IMR-90 (cell line): ENCODE measurements around the gene CD86. TPM values are rescaled to one million over a fixed set of nuclear protein-coding genes. Genes with fewer than 3 reads are reported as not detected.

Experiments used
- ATAC-seq: fragments of 200-7000 bp; cut with Tn5 transposase; 2 replicates; pipeline ENCODE4 v1.9.1; 2020; ENCODE audit warnings: low read depth, mild to moderate bottlenecking, moderate library complexity
- BruUV-seq: library from RNA; stranded (reverse); fragments of 400-500 nt; replicated peaks from 2 replicates; lab custom pipeline; 2021; lab: Mats Ljungman, UMichigan
- CTCF ChIA-PET: fragments of 300-600 bp; formaldehyde crosslinking; extraction: SDS; loops from one replicate; lab custom pipeline; 2021; ENCODE audit warnings: antibody characterized with exemption; lab: Yijun Ruan, JAX
- POLR2A ChIA-PET: fragments of 300-600 bp; sonication (Branson Sonifier 250); formaldehyde crosslinking; loops from one replicate; lab custom pipeline; 2022; ENCODE audit warnings: antibody characterized with exemption; ENCODE audit not compliant: unreplicated experiment; lab: Charles Lee
- DNase-seq: peaks from one replicate; pipeline ENCODE4 v3.0.0; 2013
- H2AFZ ChIP-seq: replicated peaks from 2 replicates; pipeline ENCODE3; 2013; ENCODE audit warnings: low read length, mild to moderate bottlenecking; ENCODE audit not compliant: poor library complexity
- H2AK5ac ChIP-seq: 2 replicates; pipeline ENCODE4 v1.6.1; 2013; ENCODE audit warnings: low read depth, low read length, inconsistent platforms
- H2AK9ac ChIP-seq: replicated peaks from 2 replicates; pipeline ENCODE3; 2013; ENCODE audit warnings: mild to moderate bottlenecking, low read depth, low read length, moderate library complexity; ENCODE audit not compliant: poor library complexity
- H2BK120ac ChIP-seq: 2 replicates; pipeline ENCODE4 v1.6.1; 2013; ENCODE audit warnings: low read depth, low read length, inconsistent platforms
- H2BK15ac ChIP-seq: 3 replicates; pipeline ENCODE4 v1.6.1; 2013; ENCODE audit warnings: low read depth, low read length, inconsistent platforms
- H2BK20ac ChIP-seq: 2 replicates; pipeline ENCODE4 v1.6.1; 2013; ENCODE audit warnings: low read depth, mild to moderate bottlenecking, inconsistent platforms, low read length, moderate library complexity
- H2BK5ac ChIP-seq: 2 replicates; pipeline ENCODE4 v1.6.1; 2013; ENCODE audit warnings: mild to moderate bottlenecking, low read depth, low read length, inconsistent platforms; ENCODE audit not compliant: poor library complexity, severe bottlenecking
- H3K14ac ChIP-seq: replicated peaks from 2 replicates; pipeline ENCODE4 v1.6.1; 2013; ENCODE audit warnings: low read depth, low read length, inconsistent platforms
- H3K18ac ChIP-seq: 2 replicates; pipeline ENCODE4 v1.6.1; 2013; ENCODE audit warnings: low read depth, low read length, control low read depth
- H3K23ac ChIP-seq: 2 replicates; pipeline ENCODE4 v1.6.1; 2013; ENCODE audit warnings: low read depth, low read length, inconsistent platforms
- H3K27ac ChIP-seq: 2 replicates; pipeline ENCODE4 v1.5.1; 2013; ENCODE audit warnings: mild to moderate bottlenecking, control low read depth, low read length; ENCODE audit not compliant: insufficient read depth
- H3K27me3 ChIP-seq: 2 replicates; pipeline ENCODE4 v1.6.1; 2013; ENCODE audit warnings: low read length; ENCODE audit not compliant: control insufficient read depth, insufficient read depth
- H3K36me3 ChIP-seq: 2 replicates; pipeline ENCODE4 v1.6.1; 2013; ENCODE audit warnings: low read length, mixed read lengths; ENCODE audit not compliant: control insufficient read depth, insufficient read depth
- H3K4ac ChIP-seq: 2 replicates; pipeline ENCODE4 v1.6.1; 2013; ENCODE audit warnings: low read depth, low read length, inconsistent platforms
- H3K4me1 ChIP-seq: 2 replicates; pipeline ENCODE4 v1.6.1; 2013; ENCODE audit warnings: low read length, mixed read lengths; ENCODE audit not compliant: control insufficient read depth, insufficient read depth
- H3K4me2 ChIP-seq: 2 replicates; pipeline ENCODE4 v1.6.1; 2013; ENCODE audit warnings: low read depth, mild to moderate bottlenecking, control low read depth, low read length, moderate library complexity
- H3K4me3 ChIP-seq: 2 replicates; pipeline ENCODE4 v1.5.1; 2013; ENCODE audit warnings: low read depth, mild to moderate bottlenecking, control low read depth, low read length, moderate library complexity; ENCODE audit not compliant: insufficient read depth
- H3K56ac ChIP-seq: 2 replicates; pipeline ENCODE4 v1.6.1; 2013; ENCODE audit warnings: low read length, inconsistent platforms; ENCODE audit not compliant: insufficient read depth; ENCODE audit errors: extremely low read depth
- H3K79me1 ChIP-seq, 2 experiments: 2 replicates each; pipeline ENCODE4 v1.6.1; 2013; ENCODE audit warnings: low read length in 2 of 2, inconsistent platforms in 1 of 2, low read depth in 1 of 2
- H3K9ac ChIP-seq: 2 replicates; pipeline ENCODE4 v1.6.1; 2013; ENCODE audit warnings: low read depth, low read length, control low read depth
- H3K9me1 ChIP-seq: 2 replicates; pipeline ENCODE4 v1.6.1; 2013; ENCODE audit warnings: low read length, inconsistent platforms; ENCODE audit not compliant: insufficient read depth
- H3K9me3 ChIP-seq: 2 replicates; pipeline ENCODE4 v1.6.1; 2013; ENCODE audit warnings: low read length; ENCODE audit not compliant: control insufficient read depth, insufficient read depth
- H4K20me1 ChIP-seq: 2 replicates; pipeline ENCODE4 v1.6.1; 2013; ENCODE audit warnings: low read length, inconsistent platforms; ENCODE audit not compliant: insufficient read depth
- H4K5ac ChIP-seq: 2 replicates; pipeline ENCODE4 v1.6.1; 2013; ENCODE audit warnings: mild to moderate bottlenecking, low read depth, low read length, control low read depth
- H4K8ac ChIP-seq, 2 experiments: 2 replicates each; pipeline ENCODE4 v1.6.1; 2013; ENCODE audit warnings: low read depth in 2 of 2, low read length in 2 of 2, control low read depth in 1 of 2, inconsistent platforms in 1 of 2
- H4K91ac ChIP-seq: 2 replicates; pipeline ENCODE4 v1.6.1; 2013; ENCODE audit warnings: low read depth, low read length, inconsistent platforms; ENCODE audit not compliant: insufficient read depth
- BHLHE40 ChIP-seq: fragments of 150-350 bp; IDR thresholded peaks from 2 replicates; pipeline ENCODE4 v1.6.1; 2016; ENCODE audit warnings: mild to moderate bottlenecking, low read depth, low read length
- CEBPB ChIP-seq: IDR thresholded peaks from 2 replicates; pipeline ENCODE4 v1.6.1; 2012; ENCODE audit warnings: low read depth, low read length, improper control_type of control experiment
- CHD1 ChIP-seq: IDR thresholded peaks from 2 replicates; pipeline ENCODE4 v1.6.1; 2012; ENCODE audit warnings: low read depth, low read length, improper control_type of control experiment
- CTCF ChIP-seq: conservative IDR thresholded peaks from 2 replicates; pipeline ENCODE4 v1.5.1; 2012; ENCODE audit warnings: mild to moderate bottlenecking, low read depth, low read length, improper control_type of control experiment
- ELK1 ChIP-seq: fragments of 150-350 bp; IDR thresholded peaks from 2 replicates; pipeline ENCODE4 v1.6.1; 2016; ENCODE audit warnings: low read depth, mild to moderate bottlenecking, low read length, moderate library complexity, borderline replicate concordance
- FOS ChIP-seq: fragments of 150-350 bp; IDR thresholded peaks from 2 replicates; pipeline ENCODE4 v1.6.1; 2016; ENCODE audit warnings: low read depth, low read length
- MAFK ChIP-seq: IDR thresholded peaks from 2 replicates; pipeline ENCODE4 v1.6.1; 2012; ENCODE audit warnings: low read depth, low read length, improper control_type of control experiment
- MAZ ChIP-seq: IDR thresholded peaks from 2 replicates; pipeline ENCODE4 v1.6.1; 2012; ENCODE audit warnings: low read depth, mild to moderate bottlenecking, low read length, improper control_type of control experiment, moderate library complexity, borderline replicate concordance
- MXI1 ChIP-seq: IDR thresholded peaks from 2 replicates; pipeline ENCODE4 v1.6.1; 2012; ENCODE audit warnings: low read depth, mild to moderate bottlenecking, low read length, moderate library complexity, borderline replicate concordance
- NFE2L2 ChIP-seq: fragments of 150-350 bp; IDR thresholded peaks from 2 replicates; pipeline ENCODE4 v1.6.1; 2016; ENCODE audit warnings: low read depth, mild to moderate bottlenecking, low read length
- POLR2A ChIP-seq: IDR thresholded peaks from 2 replicates; pipeline ENCODE4 v1.6.1; 2012; ENCODE audit warnings: mild to moderate bottlenecking, low read depth, low read length
- RAD21 ChIP-seq: IDR thresholded peaks from 2 replicates; pipeline ENCODE4 v1.6.1; 2012; ENCODE audit warnings: low read length, improper control_type of control experiment
- RCOR1 ChIP-seq: IDR thresholded peaks from 2 replicates; pipeline ENCODE4 v1.6.1; 2012; ENCODE audit warnings: mild to moderate bottlenecking, low read length, improper control_type of control experiment; ENCODE audit not compliant: insufficient replicate concordance
- RFX5 ChIP-seq: IDR thresholded peaks from 2 replicates; pipeline ENCODE4 v1.8.0; 2012; ENCODE audit warnings: low read depth, mild to moderate bottlenecking, low read length, moderate library complexity
- SMC3 ChIP-seq: fragments of 150-350 bp; IDR thresholded peaks from 2 replicates; pipeline ENCODE4 v1.6.1; 2016; ENCODE audit warnings: low read depth, mild to moderate bottlenecking, antibody characterized with exemption, low read length, moderate library complexity
- USF2 ChIP-seq: fragments of 150-350 bp; IDR thresholded peaks from 2 replicates; pipeline ENCODE4 v1.6.1; 2017; ENCODE audit warnings: mild to moderate bottlenecking, antibody characterized with exemption, low read length, low read depth
- WGBS, 2 experiments: methylation state at CpG; one replicate each; pipeline versions ENCODE4 v1.1.5 to v1.1.7; 2013; ENCODE audit warnings: missing lambda C conversion rate in 2 of 2; ENCODE audit not compliant: insufficient read length in 1 of 2; ENCODE audit errors: extremely low coverage in 2 of 2; 5-methylcytosine and 5-hydroxymethylcytosine counted together
- dilution Hi-C: fragments of 300-500 bp; cut with HindIII; formaldehyde crosslinking; loops from one replicate; pipeline ENCODE4 v1.14.3; 2018; ENCODE audit warnings: low sequenced_read_pairs; ENCODE audit not compliant: unreplicated experiment
- in situ Hi-C: fragments of 300-500 bp; cut with MboI; formaldehyde crosslinking; loops from 3 replicates; pipeline ENCODE4 v1.14.3; 2019; ENCODE audit warnings: low sequenced_read_pairs, inconsistent platforms, mixed read lengths
- intact Hi-C: fragments of 100-400 bp; cut with micrococcal nuclease; formaldehyde crosslinking; loops from 2 replicates; pipeline ENCODE4 v1.10.0; 2022
- polyA plus RNA-seq, 3 experiments: library from polyadenylated mRNA; depleted of rRNA; stranded (reverse); fragments of >200 nt; gene quantifications; 2 replicates each; pipeline ENCODE4 v1.2.3, GENCODE V29; 2012; ENCODE audit warnings: low replicate concordance in 1 of 3
- total RNA-seq: library from RNA; depleted of rRNA; stranded (reverse); fragments of >200 nt; gene quantifications from 2 replicates; pipeline ENCODE4 v1.2.3, GENCODE V29; 2012

Gene CD86
- total and polyA plus RNA-seq, 2 of the 4 experiments (the other 2 are of a cell fraction), result not detected

DNA sequence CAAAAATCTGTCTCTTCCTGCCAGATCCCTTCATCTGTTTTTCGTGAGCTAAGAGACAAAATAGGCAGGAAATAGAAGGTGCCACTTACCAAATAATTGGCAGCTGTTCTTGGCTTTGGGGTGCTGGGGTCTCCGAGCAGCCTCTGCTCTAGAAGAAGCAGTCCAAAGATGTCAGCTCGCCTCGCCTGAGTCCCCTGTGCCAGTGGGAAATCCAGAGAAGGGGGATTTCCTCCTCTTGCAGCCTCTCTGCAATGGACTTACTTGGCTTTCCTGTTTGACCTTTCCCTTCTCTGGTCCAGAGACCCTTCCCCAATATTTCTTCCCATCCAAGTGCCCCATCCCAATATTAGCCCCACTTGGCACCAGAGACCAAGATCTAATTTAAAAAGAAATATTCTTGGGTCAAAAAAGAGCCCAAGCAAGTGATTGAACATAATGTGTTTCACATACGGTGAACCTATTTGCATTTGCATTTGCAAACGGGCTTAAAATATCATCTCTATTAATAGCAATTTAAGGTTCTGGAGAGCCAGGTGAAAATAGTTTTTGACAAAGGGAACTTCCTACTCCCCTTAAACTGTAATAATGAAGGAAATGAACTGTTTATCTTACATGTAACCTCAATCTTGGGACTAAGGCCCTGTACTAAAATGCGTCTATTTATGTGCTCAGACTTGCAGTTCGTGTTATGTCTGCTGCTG lies 23.2 kb downstream of the CD86 start:
- dilution Hi-C loops, result no loop called here
- DNase-seq, result no peak
- POLR2A ChIA-PET, result no interaction called here

More for the DNA sequence above, 23.2 kb downstream of the CD86 start:
- Histone ChIP-seq H3K9ac (no peak overlapping the region), H3K14ac (no peak overlapping the region), H3K27ac (no peak overlapping the region), H2AK5ac (no peak overlapping the region), H3K4ac (no peak overlapping the region), H3K56ac (no peak overlapping the region), H3K27me3 (peaks cover 7% of the 10 kb centered on the region), H2BK120ac (no peak overlapping the region), H3K18ac (no peak overlapping the region), H2AK9ac (no peak overlapping the region), H3K36me3 (no peaks in the 10 kb centered on the region), H3K4me1 (no peaks in the 10 kb centered on the region), H3K4me3 (no peak overlapping the region), H2BK20ac (no peak overlapping the region), H2BK5ac (no peak overlapping the region), H4K91ac (no peak overlapping the region), H3K4me2 (no peak overlapping the region), H4K8ac (no peak overlapping the region), H4K5ac (no peak overlapping the region), H4K20me1 (no peaks in the 10 kb centered on the region), H2AFZ (no peak overlapping the region), H3K9me1 (no peaks in the 10 kb centered on the region), H3K9me3 (no peaks in the 10 kb centered on the region), H2BK15ac (no peak overlapping the region), H3K23ac (no peak overlapping the region), H3K79me1 (no peaks in the 10 kb centered on the region)
- in situ Hi-C loops (no loop called here), intact Hi-C loops (no loop called here)
- BruUV-seq, result no TSS peak
- WGBS, 2 experiments, result no CpG with 5 or more reads among the region's 8 CpGs
- TF ChIP-seq MXI1 (no peak), RCOR1 (no peak), CEBPB (no peak), BHLHE40 (no peak), NFE2L2 (no peak), RAD21 (no peak), ELK1 (no peak), CHD1 (no peak), FOS (no peak), CTCF (no peak), USF2 (no peak), SMC3 (no peak), MAZ (no peak), POLR2A (no peak), RFX5 (no peak), MAFK (no peak)
- CTCF ChIA-PET, result no interaction called here
- no peak for ATAC-seq
